Kidney (tissue), 14 donors: ENCODE measurements around the gene MRPL11. TPM values are rescaled to one million over a fixed set of nuclear protein-coding genes. Genes with fewer than 3 reads are reported as not detected.

ENCODE experiments used
- DNase-seq, 5 donors: peaks; one replicate each; pipeline ENCODE4 v3.0.0-alpha.2; 2013 to 2020
- FAIRE-seq: peaks from 2 replicates; lab custom pipeline; 2012; peaks lifted over from hg19 to GRCh38; lab: Jason Lieb, UNC
- H3K27ac ChIP-seq, 2 donors: one replicate each; pipeline ENCODE4 v1.7.0; 2013; ENCODE audit warnings: low read depth in 2 of 2, low read length in 2 of 2, inconsistent platforms in 1 of 2
- H3K27me3 ChIP-seq: one replicate; pipeline ENCODE4 v1.7.1; 2013; ENCODE audit warnings: low read length, inconsistent platforms; ENCODE audit not compliant: control insufficient read depth, insufficient read depth
- H3K36me3 ChIP-seq, 3 donors: one replicate each; pipeline versions ENCODE4 v1.7.0 to v1.7.1; 2013; ENCODE audit warnings: low read length in 3 of 3, control low read depth in 1 of 3, inconsistent platforms in 1 of 3; ENCODE audit not compliant: insufficient read depth in 3 of 3, control insufficient read depth in 2 of 3
- H3K4me1 ChIP-seq, 3 donors: one replicate each; pipeline versions ENCODE4 v1.7.0 to v1.7.1; 2013; ENCODE audit warnings: low read length in 3 of 3, inconsistent platforms in 1 of 3, low read depth in 1 of 3; ENCODE audit not compliant: control insufficient read depth in 2 of 3, insufficient read depth in 2 of 3
- H3K4me3 ChIP-seq, 3 donors: one replicate each; pipeline versions ENCODE4 v1.7.0 to v1.8.1; 2013; ENCODE audit warnings: low read length in 3 of 3, control low read depth in 1 of 3, inconsistent platforms in 1 of 3
- H3K9ac ChIP-seq, 3 donors: one replicate each; pipeline versions ENCODE4 v1.7.0 to v1.7.1; 2013; ENCODE audit warnings: low read length in 3 of 3, control low read depth in 1 of 3, inconsistent platforms in 1 of 3
- H3K9me3 ChIP-seq, 3 donors: one replicate each; pipeline versions ENCODE4 v1.7.0 to v1.7.1; 2013; ENCODE audit warnings: low read length in 3 of 3, control low read depth in 1 of 3, inconsistent platforms in 1 of 3; ENCODE audit not compliant: control insufficient read depth in 2 of 3, insufficient read depth in 1 of 3
- intact Hi-C: fragments of 100-400 bp; cut with DNase I; formaldehyde crosslinking; loops from one replicate; pipeline ENCODE4 v1.11.1; 2022
- polyA plus RNA-seq: library from polyadenylated mRNA; stranded (reverse); fragments of 350-450 nt; fragmentation: Illumina TruSeq; extraction: RNeasy Lipid Tissue Mini Kit (QIAGEN cat#74804); gene quantifications from one replicate; pipeline ENCODE4 v1.2.3, GENCODE V29; 2014; ENCODE audit warnings: low read depth, low replicate concordance; ENCODE audit not compliant: insufficient read depth
- total RNA-seq: library from RNA; stranded (reverse); fragmentation: NEBNext Ultra II Directional; extraction: Animal tissue kit (Norgen Biotek cat#: 25700); gene quantifications from one replicate; pipeline ENCODE4 v1.2.1, GENCODE V29; 2021
- TF ChIP-seq, protein P1 (sequence below): IDR thresholded peaks from 3 replicates; pipeline ENCODE4 v1.5.1; 2012; ENCODE audit warnings: mild to moderate bottlenecking, moderate library complexity, borderline replicate concordance; ENCODE audit not compliant: insufficient read depth; ENCODE audit errors: extremely low read depth
- donor health status: control.
- donor health status: control.
- donor health status: control.
- donor health status: control.
- donor health status: control.
- donor health status: DM: yes; HTN: yes; CAD: no.
- donor health status: Normal renal cell carcinoma (clear cell type).

Gene MRPL11
- total and polyA plus RNA-seq, 2 donors from 2014 or later = 34.1 to 97.3 TPM

DNA sequence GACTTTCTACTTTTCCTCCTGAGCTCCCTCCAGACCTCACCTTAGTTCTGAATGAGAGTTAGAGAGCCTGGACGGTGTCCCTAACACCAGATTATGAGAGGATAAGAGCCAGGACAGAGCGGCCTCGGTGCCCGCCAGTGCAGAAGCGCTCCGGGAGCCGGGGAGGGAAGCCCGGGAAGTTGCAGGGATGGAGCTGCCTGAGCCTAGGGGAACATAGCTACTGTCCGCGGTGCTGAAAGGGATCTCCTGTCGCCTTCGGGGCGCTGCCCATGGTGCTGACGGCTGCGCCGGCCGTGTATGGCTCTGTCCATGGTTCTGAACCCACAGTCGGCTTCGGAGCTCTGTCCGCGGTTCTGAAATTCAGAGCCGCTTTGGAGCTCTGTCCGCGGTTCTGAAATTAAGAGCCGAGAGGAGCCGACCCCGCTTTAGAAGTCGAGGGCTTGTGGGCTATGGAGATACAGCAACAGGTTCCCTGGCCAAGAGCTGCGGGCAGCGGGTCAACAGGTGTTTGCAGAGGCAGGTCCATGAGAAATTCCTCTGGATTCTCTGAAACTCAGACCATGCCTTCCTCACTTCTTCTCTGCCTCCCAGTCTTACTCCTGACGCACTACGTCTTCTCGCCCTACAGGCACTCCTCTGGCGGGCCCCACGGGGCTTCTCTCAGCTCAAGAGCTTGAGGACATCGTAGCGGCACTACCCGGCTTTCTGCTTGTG, 17.0 kb downstream of the MRPL11 start:
- TF ChIP-seq, protein P1, sequence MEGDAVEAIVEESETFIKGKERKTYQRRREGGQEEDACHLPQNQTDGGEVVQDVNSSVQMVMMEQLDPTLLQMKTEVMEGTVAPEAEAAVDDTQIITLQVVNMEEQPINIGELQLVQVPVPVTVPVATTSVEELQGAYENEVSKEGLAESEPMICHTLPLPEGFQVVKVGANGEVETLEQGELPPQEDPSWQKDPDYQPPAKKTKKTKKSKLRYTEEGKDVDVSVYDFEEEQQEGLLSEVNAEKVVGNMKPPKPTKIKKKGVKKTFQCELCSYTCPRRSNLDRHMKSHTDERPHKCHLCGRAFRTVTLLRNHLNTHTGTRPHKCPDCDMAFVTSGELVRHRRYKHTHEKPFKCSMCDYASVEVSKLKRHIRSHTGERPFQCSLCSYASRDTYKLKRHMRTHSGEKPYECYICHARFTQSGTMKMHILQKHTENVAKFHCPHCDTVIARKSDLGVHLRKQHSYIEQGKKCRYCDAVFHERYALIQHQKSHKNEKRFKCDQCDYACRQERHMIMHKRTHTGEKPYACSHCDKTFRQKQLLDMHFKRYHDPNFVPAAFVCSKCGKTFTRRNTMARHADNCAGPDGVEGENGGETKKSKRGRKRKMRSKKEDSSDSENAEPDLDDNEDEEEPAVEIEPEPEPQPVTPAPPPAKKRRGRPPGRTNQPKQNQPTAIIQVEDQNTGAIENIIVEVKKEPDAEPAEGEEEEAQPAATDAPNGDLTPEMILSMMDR = peak; percentile 7

DNA sequence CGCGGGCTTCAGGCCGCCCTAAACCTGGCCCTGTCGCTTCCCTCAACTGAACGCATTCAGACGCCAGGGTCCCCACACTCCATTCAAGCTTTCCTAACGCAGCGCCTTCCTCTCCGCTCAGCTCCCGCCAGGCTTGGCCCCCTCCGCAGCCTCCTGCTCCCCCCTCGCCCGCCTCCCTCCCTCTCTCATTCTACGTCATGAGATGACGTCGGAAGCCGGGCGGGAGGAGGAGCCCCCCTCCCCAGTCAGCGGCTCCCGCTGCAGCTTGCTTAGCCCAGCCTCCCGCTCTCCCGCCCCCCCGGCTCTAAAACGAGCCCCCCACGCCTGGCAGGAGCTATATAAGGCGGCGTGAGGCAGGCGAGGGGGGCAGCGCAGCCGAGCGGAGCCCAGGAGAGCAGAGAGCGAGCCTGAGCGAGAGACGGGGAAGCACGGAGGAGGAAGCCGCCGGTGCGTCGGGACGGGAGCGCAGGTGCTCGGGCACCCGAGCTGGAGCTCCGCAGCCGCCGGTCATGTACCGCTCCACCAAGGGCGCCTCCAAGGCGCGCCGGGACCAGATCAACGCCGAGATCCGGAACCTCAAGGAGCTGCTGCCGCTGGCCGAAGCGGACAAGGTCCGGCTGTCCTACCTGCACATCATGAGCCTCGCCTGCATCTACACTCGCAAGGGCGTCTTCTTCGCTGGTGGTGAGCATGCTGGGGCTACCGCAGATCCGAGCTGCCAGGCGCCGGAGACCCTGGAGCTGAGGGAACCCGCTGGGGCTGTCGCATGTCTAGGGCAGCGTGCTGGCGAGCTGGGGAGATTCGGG, 17.8 kb downstream of the MRPL11 start, which contains the start of gene NPAS4:
Gene NPAS4 (plus strand): TSS at position 365 of the 806 bp plus-strand sequence. CDS start 145 bp downstream, at position 510.
- TF ChIP-seq, protein P1 = no peak
- H3K9me3 ChIP-seq = no peaks in the 10 kb centered on the region
- H3K9ac ChIP-seq = no peak within 1 kb of the TSS
- no peak for FAIRE-seq
- peak in 1 of 5 donors; percentile 63 for DNase-seq
- peaks cover 8% of the 10 kb centered on the region for H3K27me3 ChIP-seq
- H3K4me3 ChIP-seq = no peak within 1 kb of the TSS
- H3K4me1 ChIP-seq = peaks cover 0 to 4% (median 0%) of the 10 kb centered on the region in 3 donors
- intact Hi-C loops = no loop called here
- H3K27ac ChIP-seq = no peak within 1 kb of the TSS
- no peaks in the 10 kb centered on the region for H3K36me3 ChIP-seq

More for the DNA sequence above, 17.0 kb downstream of the MRPL11 start:
- H3K27me3 ChIP-seq = peaks cover 8% of the 10 kb centered on the region
- H3K4me3 ChIP-seq = no peak overlapping the region
- H3K9me3 ChIP-seq = no peaks in the 10 kb centered on the region
- intact Hi-C loops = no loop called here
- no peak overlapping the region for H3K9ac ChIP-seq
- FAIRE-seq = no peak
- H3K27ac ChIP-seq = no peak overlapping the region
- DNase-seq = peak; percentile 94 to 97 (median 96)
- peaks cover 0 to 4% (median 0%) of the 10 kb centered on the region in 3 donors for H3K4me1 ChIP-seq
- no peaks in the 10 kb centered on the region for H3K36me3 ChIP-seq

DNA sequence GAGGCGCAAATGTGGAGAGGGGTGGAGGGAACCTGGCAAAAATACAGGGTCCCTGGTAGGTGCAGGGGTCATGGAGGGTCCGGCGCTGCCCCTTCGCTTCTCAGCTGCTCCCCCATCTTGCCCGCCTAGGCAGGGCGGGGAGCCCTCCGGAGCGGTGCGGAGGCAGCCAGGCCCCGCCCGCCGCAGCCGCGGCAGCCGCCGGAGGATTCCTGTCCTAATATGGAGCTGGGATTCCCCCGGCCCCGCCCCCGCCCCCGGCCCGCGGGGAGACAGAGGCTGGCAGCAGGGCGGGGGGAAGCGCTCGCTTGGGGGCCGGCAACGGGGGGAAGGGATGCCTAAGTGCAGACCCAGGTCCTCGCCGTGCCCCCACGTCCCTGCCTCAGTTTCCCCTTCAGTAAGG, 18.8 kb downstream of the MRPL11 start:
- TF ChIP-seq, protein P1 = no peak
- intact Hi-C loops = no loop called here

More for the DNA sequence above, 18.8 kb downstream of the MRPL11 start:
- H3K27me3 ChIP-seq = peaks cover 8% of the 10 kb centered on the region
- no peak for FAIRE-seq
- H3K4me3 ChIP-seq = no peak overlapping the region
- no peak overlapping the region for H3K9ac ChIP-seq
- no peaks in the 10 kb centered on the region for H3K9me3 ChIP-seq
- peaks cover 0 to 4% (median 0%) of the 10 kb centered on the region in 3 donors for H3K4me1 ChIP-seq
- no peak overlapping the region for H3K27ac ChIP-seq
- DNase-seq = no peak
- no peaks in the 10 kb centered on the region for H3K36me3 ChIP-seq
